Tibial artery (tissue), 4 donors: ENCODE results near the gene BRF1.
A peak's percentile ranks its signal among the peaks of the same experiment; 100 is the strongest.

ENCODE experiments used
- DNase-seq, 2 donors: peaks; one replicate each; pipeline ENCODE4 v3.0.0-alpha.2; 2019
- H3K27ac ChIP-seq, 2 donors: fragments of 200-600 bp; sonication (generic) in 1 of 2; 1 replicate in 1 of 2; 2 replicates in 1 of 2; pipeline ENCODE4 v1.5.1; 2018 to 2019; ENCODE audit warnings: mild to moderate bottlenecking in 1 of 2
- H3K27me3 ChIP-seq, 2 donors: fragments of 200-600 bp; sonication (generic) in 1 of 2; one replicate each; pipeline versions ENCODE4 v1.5.1 to v1.6.0; 2016 to 2019
- H3K36me3 ChIP-seq, 3 donors: fragments of 200-600 bp; sonication (generic) in 2 of 3; one replicate each; pipeline ENCODE4 v1.5.1; 2016 to 2019; ENCODE audit warnings: mild to moderate bottlenecking in 2 of 3
- H3K4me1 ChIP-seq, 4 donors: fragments of 200-600 bp; sonication (generic) in 2 of 4; 1 replicate in 3 of 4; 2 replicates in 1 of 4; pipeline ENCODE4 v1.5.1; 2016 to 2019
- H3K4me3 ChIP-seq, 2 donors: fragments of 200-600 bp; sonication (generic) in 1 of 2; 1 replicate in 1 of 2; 2 replicates in 1 of 2; pipeline ENCODE4 v1.5.1; 2018 to 2019; ENCODE audit warnings: mild to moderate bottlenecking in 2 of 2
- H3K9me3 ChIP-seq, 3 donors: fragments of 200-600 bp; sonication (generic) in 1 of 3; one replicate each; pipeline ENCODE4 v1.5.1; 2016 to 2019
- CTCF ChIP-seq, 2 experiments: fragments of 200-600 bp in 1 of 2; fragments of 450-650 bp in 1 of 2; IDR thresholded peaks; one replicate each; pipeline ENCODE4 v1.5.1; 2017 to 2019; ENCODE audit warnings: antibody characterized with exemption in 2 of 2, mild to moderate bottlenecking in 1 of 2, moderate library complexity in 1 of 2
- intact Hi-C: fragments of 100-400 bp; cut with DNase I; formaldehyde crosslinking; loops from one replicate; pipeline ENCODE4 v1.15.0; 2023; ENCODE audit warnings: low total_unique reads

Gene BRF1

GRCh38 chr14:105168093-105168420 is 132.7 kb downstream of the BRF1 start:
- intact Hi-C loops, result loop anchor here (10.0 kb wide), 1 partner anchor 73 kb away; no protein-coding TSS in a partner anchor
- H3K4me1 ChIP-seq, result peaks cover 0 to 31% (median 31%) of the 10 kb centered on the region in 4 donors
- no peak overlapping the region for H3K27ac ChIP-seq
- no peak for TF ChIP-seq CTCF (IDR thresholded peaks at IDR 0.05)
- peaks cover 0 to 64% of the 10 kb centered on the region in 2 donors for H3K27me3 ChIP-seq
- peak overlapping the region; percentile 32 to 51 for H3K4me3 ChIP-seq
- no peak for DNase-seq
- H3K9me3 ChIP-seq, result no peaks in the 10 kb centered on the region
- no peaks in the 10 kb centered on the region for H3K36me3 ChIP-seq

GRCh38 chr14:105167303-105168092 is 133.3 kb downstream of the BRF1 start:
- intact Hi-C loops, result loop anchor here (10.0 kb wide), 1 partner anchor 73 kb away; no protein-coding TSS in a partner anchor
- H3K27ac ChIP-seq, result no peak overlapping the region
- H3K4me3 ChIP-seq, result peak overlapping the region; percentile 32 to 51
- no peaks in the 10 kb centered on the region for H3K9me3 ChIP-seq
- peaks cover 0 to 69% of the 10 kb centered on the region in 2 donors for H3K27me3 ChIP-seq
- DNase-seq, result no peak
- H3K36me3 ChIP-seq, result no peaks in the 10 kb centered on the region
- peaks cover 0 to 31% (median 31%) of the 10 kb centered on the region in 4 donors for H3K4me1 ChIP-seq
- TF ChIP-seq CTCF (IDR thresholded peaks at IDR 0.05), result no peak

GRCh38 chr14:105166571-105167302 is 134.1 kb downstream of the BRF1 start:
- intact Hi-C loops, result loop anchor here (10.0 kb wide), 1 partner anchor 72 kb away; no protein-coding TSS in a partner anchor
- no peaks in the 10 kb centered on the region for H3K36me3 ChIP-seq
- H3K27ac ChIP-seq, result no peak overlapping the region
- DNase-seq, result no peak
- peaks cover 0 to 31% (median 31%) of the 10 kb centered on the region in 4 donors for H3K4me1 ChIP-seq
- no peak overlapping the region for H3K4me3 ChIP-seq
- no peaks in the 10 kb centered on the region for H3K9me3 ChIP-seq
- H3K27me3 ChIP-seq, result peaks cover 0 to 73% of the 10 kb centered on the region in 2 donors
- no peak for TF ChIP-seq CTCF (IDR thresholded peaks at IDR 0.05)

- no peak overlapping the region for H3K4me3 ChIP-seq
- no peaks in the 10 kb centered on the region for H3K36me3 ChIP-seq
- no peak for TF ChIP-seq CTCF (IDR thresholded peaks at IDR 0.05)
- intact Hi-C loops, result loop anchor here (10.0 kb wide), 1 partner anchor 71 kb away; no protein-coding TSS in a partner anchor
- no peak overlapping the region for H3K27ac ChIP-seq
- H3K9me3 ChIP-seq, result no peaks in the 10 kb centered on the region
- peaks cover 0 to 73% of the 10 kb centered on the region in 2 donors for H3K27me3 ChIP-seq
- H3K4me1 ChIP-seq, result peaks cover 0 to 27% (median 25%) of the 10 kb centered on the region in 4 donors
- no peak for DNase-seq
Measured at GRCh38 chr14:105165761-105166485, 134.9 kb downstream of the BRF1 start.

- Histone ChIP-seq H3K27ac (no peak overlapping the region), H3K36me3 (no peaks in the 10 kb centered on the region), H3K4me1 (peaks cover 0 to 20% (median 19%) of the 10 kb centered on the region in 4 donors), H3K27me3 (peaks cover 0 to 68% of the 10 kb centered on the region in 2 donors), H3K9me3 (no peaks in the 10 kb centered on the region), H3K4me3 (no peak overlapping the region)
- DNase-seq, result no peak
- no peak for TF ChIP-seq CTCF (IDR thresholded peaks at IDR 0.05)
- intact Hi-C loops, result loop anchor here (10.0 kb wide), 1 partner anchor 70 kb away; no protein-coding TSS in a partner anchor
Measured at GRCh38 chr14:105165134-105165704, 135.6 kb downstream of the BRF1 start.
